ENCODE data around the gene TET1. TPM values are rescaled to one million over a fixed set of nuclear protein-coding genes. Genes with fewer than 3 reads are reported as not detected.

TET1 gene
- total RNA-seq, 2 donors from 2014 or later = 50.8 to 60.5 TPM

DNA sequence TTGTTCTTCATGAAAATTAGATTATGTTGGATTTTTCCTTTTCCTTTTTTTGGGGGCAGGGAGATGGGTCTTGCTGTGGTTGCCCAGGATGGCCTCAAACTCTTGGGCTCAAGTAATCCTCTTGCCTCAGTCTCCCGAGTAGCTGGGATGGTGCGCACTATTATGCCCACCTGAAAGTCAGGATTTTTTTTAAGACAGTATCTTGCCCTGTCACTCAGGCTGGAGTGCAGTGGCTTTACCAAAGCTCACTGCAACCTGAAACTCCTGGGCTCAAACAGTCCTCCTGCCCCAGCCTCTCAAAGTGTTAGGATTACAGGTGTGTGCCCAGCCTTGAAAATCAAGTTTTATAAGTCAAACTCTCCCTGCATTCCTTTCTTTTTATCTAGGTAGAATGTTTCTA lies 1.7 kb upstream of the TET1 start:
- Mint-ChIP-seq H3K4me1 (peaks cover 6% of the 10 kb centered on the region), H3K4me3 (no peak overlapping the region), H3K36me3 (ENCODE audit: low read depth) (no peaks in the 10 kb centered on the region), H3K9me3 (no peaks in the 10 kb centered on the region), H3K27ac (no peak overlapping the region), H3K27me3 (ENCODE audit: insufficient read depth) (no peaks in the 10 kb centered on the region)
- Histone ChIP-seq H3K9me3 (ENCODE audit: control insufficient read depth, low read length) (no peaks in the 10 kb centered on the region), H3K36me3 (ENCODE audit: control insufficient read depth, insufficient read depth, low read length) (no peaks in the 10 kb centered on the region), H3K27ac (ENCODE audit: low read depth, low read length) (no peak overlapping the region), H3K4me3 (ENCODE audit: low read length) (no peak overlapping the region), H3K4me1 (ENCODE audit: control insufficient read depth, insufficient read depth, low read length) (no peaks in the 10 kb centered on the region), H3K9ac (ENCODE audit: extremely low read depth, low read length, poor library complexity, severe bottlenecking) (no peak overlapping the region), H3K27me3 (ENCODE audit: control insufficient read depth, insufficient read depth, low read length, poor library complexity, severe bottlenecking) (no peaks in the 10 kb centered on the region)
- WGBS, 2 experiments (ENCODE audit: insufficient coverage in 1 of 2, insufficient read length in 1 of 2) = 89 to 97% methylated on average over 2 of the region's 2 CpGs
- TF ChIP-seq, protein P1, sequence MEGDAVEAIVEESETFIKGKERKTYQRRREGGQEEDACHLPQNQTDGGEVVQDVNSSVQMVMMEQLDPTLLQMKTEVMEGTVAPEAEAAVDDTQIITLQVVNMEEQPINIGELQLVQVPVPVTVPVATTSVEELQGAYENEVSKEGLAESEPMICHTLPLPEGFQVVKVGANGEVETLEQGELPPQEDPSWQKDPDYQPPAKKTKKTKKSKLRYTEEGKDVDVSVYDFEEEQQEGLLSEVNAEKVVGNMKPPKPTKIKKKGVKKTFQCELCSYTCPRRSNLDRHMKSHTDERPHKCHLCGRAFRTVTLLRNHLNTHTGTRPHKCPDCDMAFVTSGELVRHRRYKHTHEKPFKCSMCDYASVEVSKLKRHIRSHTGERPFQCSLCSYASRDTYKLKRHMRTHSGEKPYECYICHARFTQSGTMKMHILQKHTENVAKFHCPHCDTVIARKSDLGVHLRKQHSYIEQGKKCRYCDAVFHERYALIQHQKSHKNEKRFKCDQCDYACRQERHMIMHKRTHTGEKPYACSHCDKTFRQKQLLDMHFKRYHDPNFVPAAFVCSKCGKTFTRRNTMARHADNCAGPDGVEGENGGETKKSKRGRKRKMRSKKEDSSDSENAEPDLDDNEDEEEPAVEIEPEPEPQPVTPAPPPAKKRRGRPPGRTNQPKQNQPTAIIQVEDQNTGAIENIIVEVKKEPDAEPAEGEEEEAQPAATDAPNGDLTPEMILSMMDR (conservative IDR thresholded peaks at IDR 0.05) = no peak
- no peak for DNase-seq

DNA sequence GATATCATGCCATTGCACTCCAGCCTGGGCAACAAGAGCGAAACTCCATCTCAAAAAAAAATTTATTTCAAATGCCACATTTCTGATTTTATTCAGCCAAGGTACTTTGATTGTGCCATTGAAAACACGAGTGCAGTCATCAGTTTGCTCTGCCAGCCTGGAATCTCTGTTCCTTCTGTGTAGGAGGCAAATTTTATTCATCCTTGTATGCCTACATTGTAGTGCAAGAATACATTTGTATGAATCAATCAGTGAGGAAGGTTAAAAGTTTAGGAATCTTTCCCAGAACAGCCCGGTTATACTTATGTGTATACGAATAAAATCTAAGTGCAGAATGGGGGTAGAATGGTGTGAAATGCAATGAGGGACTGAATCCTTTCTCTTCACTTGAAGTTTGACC lies 886 bp upstream of the TET1 start:
- TF ChIP-seq, protein P1 (conservative IDR thresholded peaks at IDR 0.05) = no peak
- peaks cover 8% of the 10 kb centered on the region for H3K4me1 Mint-ChIP-seq
- H3K36me3 ChIP-seq (ENCODE audit: control insufficient read depth, insufficient read depth, low read length) = no peaks in the 10 kb centered on the region
- H3K27me3 Mint-ChIP-seq (ENCODE audit: insufficient read depth) = no peaks in the 10 kb centered on the region
- H3K4me3 Mint-ChIP-seq = peak overlapping the region; percentile 89
- H3K9ac ChIP-seq (ENCODE audit: extremely low read depth, low read length, poor library complexity, severe bottlenecking) = no peak overlapping the region
- H3K27me3 ChIP-seq (ENCODE audit: control insufficient read depth, insufficient read depth, low read length, poor library complexity, severe bottlenecking) = no peaks in the 10 kb centered on the region
- no peak overlapping the region for H3K27ac ChIP-seq (ENCODE audit: low read depth, low read length)
- WGBS, 2 experiments (ENCODE audit: insufficient coverage in 1 of 2, insufficient read length in 1 of 2) = 77 to 92% methylated on average over 2 to 3 of the region's 4 CpGs
- no peak for DNase-seq
- H3K27ac Mint-ChIP-seq = no peak overlapping the region
- no peak overlapping the region for H3K4me3 ChIP-seq (ENCODE audit: low read length)
- H3K36me3 Mint-ChIP-seq (ENCODE audit: low read depth) = peaks cover 5% of the 10 kb centered on the region
- H3K4me1 ChIP-seq (ENCODE audit: control insufficient read depth, insufficient read depth, low read length) = no peaks in the 10 kb centered on the region
- no peaks in the 10 kb centered on the region for H3K9me3 Mint-ChIP-seq
- no peaks in the 10 kb centered on the region for H3K9me3 ChIP-seq (ENCODE audit: control insufficient read depth, low read length)

DNA sequence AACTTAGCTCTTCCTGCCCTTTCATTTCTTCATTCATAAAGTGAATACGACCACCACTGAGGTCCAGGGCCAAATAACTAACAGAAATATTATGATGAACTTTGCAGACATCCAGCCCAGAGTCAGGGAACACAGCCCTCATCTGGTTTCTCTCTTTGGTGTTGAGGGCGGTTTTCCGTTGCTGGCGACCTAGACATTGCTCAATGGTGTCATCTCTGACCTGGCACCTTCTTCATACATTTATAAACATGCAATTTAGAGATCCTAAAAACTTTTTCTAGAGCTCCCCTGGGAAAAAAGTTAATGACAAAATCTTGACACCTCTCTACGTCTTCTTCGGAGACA lies 324 bp upstream of the TET1 start:
- Mint-ChIP-seq H3K4me3 (peak overlapping the region; percentile 89), H3K9me3 (no peaks in the 10 kb centered on the region), H3K36me3 (ENCODE audit: low read depth) (peaks cover 11% of the 10 kb centered on the region), H3K4me1 (peaks cover 8% of the 10 kb centered on the region), H3K27ac (no peak overlapping the region), H3K27me3 (ENCODE audit: insufficient read depth) (no peaks in the 10 kb centered on the region)
- H3K4me1 ChIP-seq (ENCODE audit: control insufficient read depth, insufficient read depth, low read length) = no peaks in the 10 kb centered on the region
- H3K27me3 ChIP-seq (ENCODE audit: control insufficient read depth, insufficient read depth, low read length, poor library complexity, severe bottlenecking) = no peaks in the 10 kb centered on the region
- TF ChIP-seq, protein P1 (conservative IDR thresholded peaks at IDR 0.05) = no peak
- 51 to 61% methylated on average over 4 to 6 of the region's 6 CpGs for WGBS, 2 experiments (ENCODE audit: insufficient coverage in 1 of 2, insufficient read length in 1 of 2)
- H3K27ac ChIP-seq (ENCODE audit: low read depth, low read length) = no peak overlapping the region
- H3K9ac ChIP-seq (ENCODE audit: extremely low read depth, low read length, poor library complexity, severe bottlenecking) = no peak overlapping the region
- peak overlapping the region; percentile 98 for H3K4me3 ChIP-seq (ENCODE audit: low read length)
- DNase-seq = no peak
- no peaks in the 10 kb centered on the region for H3K9me3 ChIP-seq (ENCODE audit: control insufficient read depth, low read length)
- no peaks in the 10 kb centered on the region for H3K36me3 ChIP-seq (ENCODE audit: control insufficient read depth, insufficient read depth, low read length)
